GM19023 (cell line): ENCODE measurements around the gene PLS3.
"Not testable (repeated sequence)": the region's sequence is repeated elsewhere in the genome, so short reads cannot be mapped to it uniquely, and the experiment has no call there.

Source experiments
- ATAC-seq: cut with Tn5 transposase; IDR thresholded peaks from one replicate; pipeline ENCODE4 v1.9.1; 2021; ENCODE audit warnings: mild to moderate bottlenecking, moderate library complexity; ENCODE audit not compliant: unreplicated experiment

Gene PLS3

GRCh38 chrX:115603534-115604074 lies 42.6 kb downstream of the PLS3 start:
- no peak for ATAC-seq

GRCh38 chrX:115606861-115607260 lies 45.9 kb downstream of the PLS3 start:
- ATAC-seq, result no peak

GRCh38 chrX:115609621-115610020 lies 48.6 kb downstream of the PLS3 start:
- ATAC-seq, result no peak

- peak; percentile 96 for ATAC-seq
Observed at GRCh38 chrX:115616943-115617563, 56.1 kb downstream of the PLS3 start.

GRCh38 chrX:115622534-115622933 lies 61.6 kb downstream of the PLS3 start:
- no peak for ATAC-seq

DNA sequence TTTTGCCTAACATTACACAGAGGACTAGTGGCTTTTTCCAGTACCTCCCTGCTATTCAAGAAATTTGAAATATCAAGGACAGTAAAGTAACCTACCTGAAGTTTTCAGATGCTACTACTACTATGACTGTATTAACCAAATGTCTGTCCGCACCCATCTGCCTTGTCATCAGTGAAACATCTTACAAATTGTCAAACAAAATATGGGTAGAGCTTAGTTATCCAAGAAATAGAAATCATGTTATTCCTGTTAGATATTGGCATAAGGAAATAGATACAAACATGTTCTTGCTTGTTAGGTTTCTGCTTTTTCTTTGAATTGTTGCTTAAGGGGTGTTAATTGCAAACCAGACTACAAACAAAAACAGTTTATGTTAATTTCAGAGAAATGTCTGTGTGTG lies 63.9 kb downstream of the PLS3 start:
- no peak for ATAC-seq

DNA sequence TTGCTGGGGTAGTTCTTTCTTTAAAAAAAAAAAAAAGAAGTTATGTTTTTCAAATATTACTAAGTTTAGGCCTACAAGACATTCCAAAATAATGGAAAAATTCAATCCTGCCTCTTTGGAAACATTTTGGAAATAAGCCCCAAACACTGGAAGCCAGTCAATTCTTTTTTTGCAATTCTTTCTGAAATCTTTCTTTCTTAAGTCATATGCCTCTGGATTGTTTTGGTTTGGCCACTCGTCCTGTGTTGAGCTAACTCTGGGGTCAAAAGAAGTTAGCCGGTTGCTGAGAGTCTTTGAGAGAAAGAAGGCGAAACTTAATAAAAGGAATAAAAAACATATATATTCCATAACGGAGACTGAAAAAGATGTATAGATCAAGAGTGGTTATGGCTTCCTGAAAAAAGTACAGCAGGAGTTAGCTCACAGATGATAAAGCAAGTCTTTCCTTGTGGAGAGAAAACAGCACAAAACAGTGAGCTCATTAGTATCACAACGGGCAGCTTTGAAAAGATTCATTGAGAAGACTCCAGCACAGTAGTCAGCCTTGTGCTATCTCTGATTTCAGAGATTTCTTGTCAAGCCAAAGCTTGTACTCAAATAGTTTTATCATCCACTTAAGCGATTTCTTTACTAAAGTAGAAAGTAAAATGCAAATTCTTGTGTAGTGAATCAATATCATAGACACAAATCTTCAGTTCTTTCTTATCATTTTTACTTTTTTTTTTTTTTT lies 64.8 kb downstream of the PLS3 start:
- ATAC-seq, result no peak

DNA sequence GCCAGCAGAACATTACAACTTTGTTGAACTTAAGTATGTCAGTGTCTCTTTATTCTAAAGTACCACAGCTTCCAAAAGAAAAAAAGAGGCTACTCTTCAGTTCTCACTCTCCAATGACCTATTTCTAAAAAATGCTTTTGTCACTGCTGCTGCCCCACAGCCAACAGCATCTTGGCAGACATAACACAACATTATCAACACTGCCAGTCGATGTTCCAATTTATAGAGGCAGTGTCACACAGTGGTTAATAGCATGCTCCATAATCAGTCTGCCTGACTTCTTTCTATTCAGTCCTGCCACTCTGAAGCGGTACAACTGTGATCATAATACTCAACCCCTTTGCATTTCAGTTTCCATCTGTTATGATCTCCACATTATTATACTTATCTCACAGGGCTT lies 69.2 kb downstream of the PLS3 start:
- ATAC-seq, result no peak

GRCh38 chrX:115632455-115632854 lies 71.5 kb downstream of the PLS3 start:
- no peak for ATAC-seq

DNA sequence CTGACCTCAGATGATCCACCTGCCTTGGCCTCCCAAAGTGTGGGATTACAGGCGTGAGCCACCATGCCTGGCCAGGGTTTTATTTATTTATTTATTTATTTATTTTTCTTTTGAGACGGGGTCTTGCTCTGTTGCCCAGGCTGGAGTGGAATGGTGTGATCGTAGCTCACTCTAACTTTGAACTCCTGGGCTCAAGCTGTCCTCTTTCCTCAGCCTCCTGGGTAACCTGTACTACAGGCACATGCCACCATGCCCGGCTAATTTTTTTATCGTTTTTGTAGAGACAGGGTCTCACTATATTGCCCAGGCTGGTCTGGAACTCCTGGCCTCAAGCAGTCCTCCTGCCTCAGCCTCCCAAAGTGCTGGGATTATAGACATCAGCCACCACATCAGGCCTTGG lies 72.4 kb downstream of the PLS3 start:
- not testable (repeated sequence) for ATAC-seq

DNA sequence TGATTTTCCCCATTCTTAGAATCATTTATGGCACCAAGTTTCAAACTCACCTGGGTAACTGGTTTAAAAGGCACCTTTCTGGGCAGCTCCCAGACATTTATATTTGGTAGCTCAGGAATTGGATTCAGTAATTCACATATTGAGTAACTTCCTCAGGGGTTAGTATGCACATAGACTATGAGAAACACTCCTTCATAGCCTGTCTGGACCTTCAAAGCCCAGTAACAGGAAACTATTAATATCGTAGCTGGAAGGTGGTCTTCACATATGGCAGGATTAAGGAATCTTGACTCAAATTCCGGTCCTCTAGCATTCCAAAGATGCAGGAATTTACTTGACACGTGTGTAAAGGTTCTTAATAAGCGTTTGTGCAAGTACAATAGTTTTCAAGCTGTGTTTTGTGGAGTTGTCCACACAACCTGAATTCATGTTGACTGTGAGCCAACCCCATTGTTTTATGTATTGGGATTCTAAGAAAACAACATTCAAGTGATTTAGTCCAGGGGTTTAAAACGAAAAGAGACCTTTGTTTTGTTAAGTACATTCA lies 78.4 kb downstream of the PLS3 start:
- no peak for ATAC-seq

DNA sequence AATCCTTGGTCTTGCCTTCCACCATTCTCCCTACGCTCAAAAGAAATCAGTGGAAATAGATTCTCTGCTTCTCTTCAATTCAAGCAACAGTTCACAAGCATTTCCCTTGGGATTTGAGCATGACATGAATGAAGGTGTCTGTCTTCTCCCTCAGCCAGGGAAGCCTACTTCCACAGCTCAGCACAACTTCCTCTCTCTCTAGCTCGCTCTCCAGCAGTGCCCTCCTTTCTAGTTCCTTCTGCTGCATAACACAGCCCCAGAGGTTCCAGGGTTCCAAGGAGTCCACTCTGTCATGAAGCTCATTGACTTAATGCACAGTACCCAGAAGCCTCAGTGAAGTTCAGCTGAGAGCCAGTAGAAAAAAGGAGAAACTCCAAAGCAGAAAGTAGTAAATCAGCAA lies 81.3 kb downstream of the PLS3 start:
- ATAC-seq, result no peak

DNA sequence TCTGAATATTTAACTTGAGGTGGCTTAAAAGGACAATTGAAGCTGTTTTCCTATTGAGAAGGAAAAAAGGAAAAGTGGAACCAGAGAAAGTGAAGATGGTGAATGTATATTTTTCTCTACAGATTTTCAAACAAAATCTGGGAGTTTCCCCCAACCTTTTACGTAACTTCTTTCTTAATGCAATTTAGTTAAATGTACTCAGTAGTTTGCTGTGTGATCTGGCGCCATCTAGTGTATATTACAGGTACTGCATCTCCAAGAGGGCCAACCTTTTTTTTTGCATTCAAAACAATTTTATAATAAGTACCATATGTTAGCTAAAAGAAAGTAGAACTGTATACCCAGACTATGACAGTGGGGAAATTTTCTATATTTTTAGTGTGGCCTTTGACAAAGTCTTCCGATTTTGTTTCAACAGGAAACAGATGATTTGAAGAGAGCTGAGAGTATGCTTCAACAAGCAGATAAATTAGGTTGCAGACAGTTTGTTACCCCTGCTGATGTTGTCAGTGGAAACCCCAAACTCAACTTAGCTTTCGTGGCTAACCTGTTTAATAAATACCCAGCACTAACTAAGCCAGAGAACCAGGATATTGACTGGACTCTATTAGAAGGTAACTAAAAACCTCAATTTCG lies 82.0 kb downstream of the PLS3 start:
- ATAC-seq, result no peak

GRCh38 chrX:115644397-115644796 lies 83.4 kb downstream of the PLS3 start:
- ATAC-seq, result not testable (repeated sequence)

GRCh38 chrX:115649461-115650063 lies 88.6 kb downstream of the PLS3 start:
- ATAC-seq, result no peak

- no peak for ATAC-seq
Observed at GRCh38 chrX:115650449-115650848, 89.5 kb downstream of the PLS3 start.

DNA sequence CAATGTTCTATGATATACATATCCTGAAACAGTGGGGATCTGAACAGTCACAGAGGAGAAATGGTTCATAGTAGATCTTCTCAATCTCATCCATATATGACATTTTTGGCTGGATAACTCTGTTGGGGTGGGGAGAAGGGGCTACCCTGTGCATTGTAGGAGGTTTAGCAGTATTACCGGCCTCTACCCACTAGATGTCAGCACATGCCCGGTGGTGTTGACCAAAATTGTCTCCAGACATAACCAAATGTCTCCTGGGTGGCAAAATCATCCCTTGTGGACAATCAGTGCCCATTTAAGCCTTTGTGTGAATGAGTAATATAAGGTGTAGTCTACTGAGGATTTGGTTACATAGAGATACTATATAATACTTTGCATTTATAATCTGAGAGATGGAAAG lies 89.9 kb downstream of the PLS3 start:
- ATAC-seq, result no peak

GRCh38 chrX:115652221-115652620 lies 91.2 kb downstream of the PLS3 start:
- ATAC-seq, result no peak

- ATAC-seq, result no peak
Observed at GRCh38 chrX:115665122-115665521, 104.1 kb downstream of the PLS3 start.

- no peak for ATAC-seq
Observed at GRCh38 chrX:115679460-115679859, 118.5 kb downstream of the PLS3 start.

DNA sequence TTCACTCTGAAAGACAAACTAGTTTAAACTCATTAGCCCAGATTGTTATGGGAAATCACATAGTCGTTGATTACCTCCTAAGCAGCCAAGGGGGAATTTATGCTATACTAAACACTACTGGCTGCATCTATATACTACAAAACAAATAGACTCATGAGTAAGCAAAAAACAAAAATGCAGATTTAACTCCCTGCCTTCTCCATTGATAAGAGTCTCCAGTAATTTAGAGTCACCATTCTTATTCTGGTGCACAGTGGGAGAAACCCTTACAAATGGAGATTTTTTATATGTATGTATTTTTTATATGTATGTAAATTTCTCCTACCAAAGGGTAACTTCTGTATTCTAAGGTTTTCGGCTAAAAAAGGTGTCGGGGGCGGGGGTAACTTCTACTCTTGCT lies 126.6 kb downstream of the PLS3 start:
- no peak for ATAC-seq
